Measurements from ENCODE around the gene SLC6A13.

- TF ChIP-seq CTCF (IDR thresholded peaks at IDR 0.05): no peak
- TF ChIP-seq POLR2A (IDR thresholded peaks at IDR 0.05): no peak
Measured at GRCh38 chr12:247271-247670, 15.4 kb downstream of the SLC6A13 start.
